Ovary (tissue), 9 donors: ENCODE data around the gene CPOX. TPM values are rescaled to one million over a fixed set of nuclear protein-coding genes. Genes with fewer than 3 reads are reported as not detected.

ENCODE experiments used
- DNase-seq, 5 donors: peaks; one replicate each; pipeline ENCODE4 v3.0.0-alpha.2; 2019 to 2020
- H3K27ac ChIP-seq, 2 donors: fragments of 200-600 bp; one replicate each; pipeline versions ENCODE4 v1.5.1 to v1.8.0; 2019 to 2022
- H3K27me3 ChIP-seq: fragments of 200-600 bp; one replicate; pipeline ENCODE4 v1.8.0; 2022
- H3K36me3 ChIP-seq: fragments of 200-600 bp; sonication (generic); one replicate; pipeline ENCODE4 v1.5.1; 2019
- H3K4me1 ChIP-seq: one replicate; pipeline ENCODE4 v1.8.1; 2013; ENCODE audit warnings: mild to moderate bottlenecking, moderate library complexity; ENCODE audit not compliant: insufficient read depth
- H3K4me3 ChIP-seq: fragments of 200-600 bp; sonication (generic); one replicate; pipeline ENCODE4 v1.5.1; 2017
- H3K9me3 ChIP-seq, 2 donors: fragments of 200-600 bp in 1 of 2; sonication (generic) in 1 of 2; one replicate each; pipeline versions ENCODE4 v1.5.1 to v1.8.1; 2013 to 2019; ENCODE audit warnings: mild to moderate bottlenecking in 1 of 2, moderate library complexity in 1 of 2
- EP300 ChIP-seq: sonication (generic); formaldehyde crosslinking; IDR thresholded peaks from one replicate; pipeline ENCODE4 v1.6.1; 2017; ENCODE audit warnings: antibody characterized with exemption
- POLR2A ChIP-seq: fragments of 450-650 bp; IDR thresholded peaks from one replicate; pipeline ENCODE4 v1.6.1; 2017; ENCODE audit warnings: antibody characterized with exemption, mild to moderate bottlenecking, moderate library complexity
- WGBS, 3 donors: extraction: QIAGEN DNeasy Blood & Tissue Kit in 1 of 3; methylation state at CpG; one replicate each; pipeline versions ENCODE4 v1.1.5 to v1.1.7; 2013 to 2017; 5-methylcytosine and 5-hydroxymethylcytosine counted together
- intact Hi-C, 4 donors: fragments of 100-400 bp; cut with DNase I; formaldehyde crosslinking; loops; one replicate each; pipeline versions ENCODE4 v1.11.0 to v1.15.1; 2022 to 2023
- polyA plus RNA-seq, 2 donors: library from polyadenylated mRNA; stranded (reverse); fragments of 200-250 nt in 1 of 2; fragments of 350-450 nt in 1 of 2; fragmentation: Illumina TruSeq in 1 of 2; extraction: RNeasy Lipid Tissue Mini Kit (QIAGEN cat#74804) in 1 of 2; gene quantifications; one replicate each; pipeline ENCODE4 v1.2.3, GENCODE V29; 2013 to 2014
- total RNA-seq, 7 donors: library from RNA; depleted of rRNA in 2 of 7; stranded (reverse); fragments of >200 nt in 2 of 7; fragmentation: NEBNext Ultra II Directional in 3 of 7; extraction: Animal tissue kit (Norgen Biotek cat#: 25700) in 3 of 7; gene quantifications; one replicate each; pipeline versions ENCODE4 v1.1.0 to v1.2.4, GENCODE V29; 2016 to 2023
- TF ChIP-seq, protein P1 (sequence below), 3 donors: fragments of 450-650 bp in 2 of 3; fragments of 200-600 bp in 1 of 3; IDR thresholded peaks; one replicate each; pipeline versions ENCODE4 v1.5.1 to v1.8.0; 2016 to 2022; ENCODE audit warnings: antibody characterized with exemption in 3 of 3, mild to moderate bottlenecking in 1 of 3
- donor health status: DM: no; HTN: no; CAD: no; lungs with moderate emphysema.
- donor health status: DM: no; HTN: no; CAD: no.
- donor health status: Bipolar disorder and iron deficiency.
- donor health status: DM: yes; HTN: yes; CAD: no.
- donor health status: DM: no; HTN: no; CAD: no.
- donor health status: DM: yes; HTN: yes; CAD: no.

CPOX gene
- total and polyA plus RNA-seq, 9 donors = 10.6 to 19.9 (median 15.7) TPM

DNA sequence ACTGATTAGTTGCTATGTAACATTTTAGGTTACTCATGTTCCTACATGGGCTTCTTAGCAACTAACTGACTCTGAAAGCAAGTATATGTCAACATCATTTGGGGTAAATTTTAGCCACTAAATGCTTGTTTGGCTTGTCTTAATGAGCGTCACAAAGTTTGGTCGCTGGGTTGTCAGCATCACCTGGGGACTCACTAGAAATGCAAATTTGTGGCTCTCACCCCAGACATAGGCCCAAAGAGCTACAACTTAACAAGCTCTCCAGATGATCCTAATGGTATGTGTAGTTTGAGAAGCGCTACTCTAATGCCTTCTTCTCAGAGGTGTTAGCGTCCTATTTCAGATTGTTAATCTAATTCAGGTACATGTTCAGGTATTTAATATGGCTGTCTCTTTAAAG is 32.7 kb upstream of the CPOX start:
- no peak for TF ChIP-seq POLR2A
- TF ChIP-seq EP300 = no peak
- TF ChIP-seq, protein P1, sequence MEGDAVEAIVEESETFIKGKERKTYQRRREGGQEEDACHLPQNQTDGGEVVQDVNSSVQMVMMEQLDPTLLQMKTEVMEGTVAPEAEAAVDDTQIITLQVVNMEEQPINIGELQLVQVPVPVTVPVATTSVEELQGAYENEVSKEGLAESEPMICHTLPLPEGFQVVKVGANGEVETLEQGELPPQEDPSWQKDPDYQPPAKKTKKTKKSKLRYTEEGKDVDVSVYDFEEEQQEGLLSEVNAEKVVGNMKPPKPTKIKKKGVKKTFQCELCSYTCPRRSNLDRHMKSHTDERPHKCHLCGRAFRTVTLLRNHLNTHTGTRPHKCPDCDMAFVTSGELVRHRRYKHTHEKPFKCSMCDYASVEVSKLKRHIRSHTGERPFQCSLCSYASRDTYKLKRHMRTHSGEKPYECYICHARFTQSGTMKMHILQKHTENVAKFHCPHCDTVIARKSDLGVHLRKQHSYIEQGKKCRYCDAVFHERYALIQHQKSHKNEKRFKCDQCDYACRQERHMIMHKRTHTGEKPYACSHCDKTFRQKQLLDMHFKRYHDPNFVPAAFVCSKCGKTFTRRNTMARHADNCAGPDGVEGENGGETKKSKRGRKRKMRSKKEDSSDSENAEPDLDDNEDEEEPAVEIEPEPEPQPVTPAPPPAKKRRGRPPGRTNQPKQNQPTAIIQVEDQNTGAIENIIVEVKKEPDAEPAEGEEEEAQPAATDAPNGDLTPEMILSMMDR (IDR thresholded peaks at IDR 0.05) = no peak
- no peak overlapping the region for H3K27ac ChIP-seq
- DNase-seq = no peak
- H3K27me3 ChIP-seq = no peaks in the 10 kb centered on the region
- 79 to 86% (median 83%) methylated on average over 4 of the region's 4 CpGs for WGBS, 3 donors
- no peaks in the 10 kb centered on the region for H3K4me1 ChIP-seq
- intact Hi-C loops = loop anchor here in 1 of 4 donors (5.0 kb wide), 1 partner anchor 481 kb away; no protein-coding TSS in a partner anchor
- H3K36me3 ChIP-seq = no peaks in the 10 kb centered on the region
- no peak overlapping the region for H3K4me3 ChIP-seq
- H3K9me3 ChIP-seq = no peaks in the 10 kb centered on the region

DNA sequence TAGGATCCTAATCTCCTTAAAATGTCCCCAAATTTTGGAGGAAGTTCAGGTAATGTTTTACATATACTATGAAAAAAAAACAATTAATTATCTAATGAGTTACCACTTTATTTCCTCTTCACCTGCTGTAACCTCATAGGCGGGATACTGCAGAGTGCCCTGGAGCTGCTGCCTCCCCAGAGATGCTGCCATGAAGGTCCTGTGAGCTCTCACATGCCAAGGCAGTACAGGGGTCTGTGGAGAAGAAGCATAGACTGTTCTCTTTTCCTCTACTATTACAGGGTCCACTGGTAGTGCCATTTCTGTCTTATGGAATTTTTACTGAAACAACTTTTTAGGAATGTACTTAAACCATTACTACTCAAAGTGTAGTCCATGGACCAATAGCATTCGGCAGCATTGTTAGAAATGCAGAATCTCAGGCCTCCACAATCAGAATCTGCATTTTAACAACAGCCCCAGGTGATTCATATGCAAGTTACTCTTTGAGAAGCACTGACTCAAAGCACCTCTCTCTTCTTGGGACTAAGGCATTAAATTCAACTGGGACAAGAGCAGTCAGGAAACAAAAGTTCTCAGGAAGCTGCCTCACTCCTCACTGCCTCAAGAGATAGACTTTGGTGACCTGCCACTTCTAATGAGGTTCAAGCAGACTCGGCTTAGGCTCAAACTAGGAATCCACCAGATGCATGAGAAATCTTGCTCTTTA is 30.3 kb upstream of the CPOX start:
- intact Hi-C loops = no loop called here
- DNase-seq = no peak
- Histone ChIP-seq H3K4me3 (no peak overlapping the region), H3K27ac (no peak overlapping the region), H3K36me3 (no peaks in the 10 kb centered on the region), H3K27me3 (no peaks in the 10 kb centered on the region), H3K9me3 (no peaks in the 10 kb centered on the region), H3K4me1 (no peaks in the 10 kb centered on the region)
- WGBS, 3 donors = 81 to 87% (median 85%) methylated on average over 3 of the region's 3 CpGs
- TF ChIP-seq POLR2A (no peak), EP300 (no peak)
- TF ChIP-seq, protein P1 (IDR thresholded peaks at IDR 0.05) = no peak

DNA sequence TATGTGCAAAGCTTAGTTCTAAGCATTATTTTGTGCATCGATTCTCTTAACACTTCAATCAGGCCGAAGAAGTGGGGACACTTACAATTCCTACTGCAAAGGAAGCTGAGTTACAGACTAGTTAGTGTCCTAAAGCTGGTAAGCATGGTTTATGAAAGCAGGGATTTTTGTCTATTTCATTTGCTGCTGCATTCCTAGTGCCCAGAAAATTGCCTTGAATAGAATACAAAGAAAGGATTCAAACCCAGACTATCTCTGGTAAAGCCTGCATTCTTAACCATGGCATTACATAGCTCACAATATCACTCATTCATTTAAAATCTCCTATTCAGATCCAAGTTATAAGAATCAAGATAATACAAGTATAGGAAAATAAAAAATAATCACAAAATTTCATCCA is 24.4 kb upstream of the CPOX start:
- H3K4me3 ChIP-seq = no peak overlapping the region
- TF ChIP-seq POLR2A (no peak), EP300 (no peak)
- TF ChIP-seq, protein P1 (IDR thresholded peaks at IDR 0.05) = no peak
- H3K27ac ChIP-seq = no peak overlapping the region
- H3K27me3 ChIP-seq = no peaks in the 10 kb centered on the region
- H3K4me1 ChIP-seq = no peaks in the 10 kb centered on the region
- H3K9me3 ChIP-seq = no peaks in the 10 kb centered on the region
- no peaks in the 10 kb centered on the region for H3K36me3 ChIP-seq
- 78 to 85% (median 84%) methylated on average over 2 of the region's 2 CpGs for WGBS, 3 donors
- DNase-seq = no peak
- intact Hi-C loops = no loop called here

DNA sequence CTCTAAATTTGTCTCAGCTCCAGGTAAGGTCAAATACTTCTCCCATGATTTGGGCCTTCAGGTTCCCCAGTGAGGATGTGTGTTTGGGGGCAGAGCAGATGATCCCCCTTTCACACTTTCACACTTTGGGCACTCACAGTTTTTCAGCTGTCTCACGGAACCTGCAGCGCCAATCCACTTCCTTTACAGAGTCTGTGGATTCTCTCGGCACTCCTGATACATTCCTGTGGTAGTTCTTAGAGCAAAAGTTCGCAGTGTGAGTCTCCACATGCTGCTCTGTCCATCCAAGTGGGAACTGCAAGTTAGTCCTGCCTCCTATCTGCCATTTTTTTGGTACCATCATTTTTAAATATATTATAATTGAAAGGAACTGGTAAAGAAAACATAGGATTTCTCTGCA is 20.2 kb upstream of the CPOX start:
- Histone ChIP-seq H3K27me3 (no peaks in the 10 kb centered on the region), H3K27ac (no peak overlapping the region), H3K4me1 (no peaks in the 10 kb centered on the region), H3K4me3 (no peak overlapping the region), H3K9me3 (no peaks in the 10 kb centered on the region), H3K36me3 (no peaks in the 10 kb centered on the region)
- WGBS, 3 donors = 69 to 88% (median 81%) methylated on average over 4 of the region's 4 CpGs
- intact Hi-C loops = no loop called here
- TF ChIP-seq, protein P1 (IDR thresholded peaks at IDR 0.05) = no peak
- TF ChIP-seq EP300 = no peak
- TF ChIP-seq POLR2A = no peak
- no peak for DNase-seq
